OCI-LY1 (cell line): ENCODE results near the gene SNRPD3.
"Not testable (repeated sequence)": the region's sequence is repeated elsewhere in the genome, so short reads cannot be mapped to it uniquely, and the experiment has no call there.

ENCODE experiments used
- H2AFZ ChIP-seq: fragments of 200-600 bp; sonication (generic), shearing (Covaris generic); 2 replicates; pipeline ENCODE4 v1.6.0; 2014; ENCODE audit warnings: antibody characterized with exemption, mild to moderate bottlenecking, low read length
- H3F3A ChIP-seq: fragments of 200-600 bp; sonication (generic), shearing (Covaris generic); 2 replicates; pipeline ENCODE4 v1.6.0; 2014; ENCODE audit warnings: mild to moderate bottlenecking, antibody characterized with exemption, low read length, moderate library complexity; ENCODE audit not compliant: insufficient read depth
- H3K27ac ChIP-seq: fragments of 200-600 bp; sonication (generic); 2 replicates; pipeline ENCODE4 v1.5.1; 2014; ENCODE audit warnings: low read length, mixed run types, mild to moderate bottlenecking, low read depth; ENCODE audit not compliant: poor library complexity, severe bottlenecking
- H3K27me3 ChIP-seq: fragments of 200-600 bp; sonication (generic); 2 replicates; pipeline ENCODE4 v1.6.0; 2014; ENCODE audit warnings: antibody characterized with exemption, mild to moderate bottlenecking, low read length, moderate library complexity; ENCODE audit not compliant: insufficient read depth
- H3K36me3 ChIP-seq: fragments of 200-600 bp; sonication (generic); 2 replicates; pipeline ENCODE4 v1.6.1; 2014; ENCODE audit warnings: mild to moderate bottlenecking, antibody characterized with exemption, low read length, moderate library complexity, mixed read lengths; ENCODE audit not compliant: insufficient read depth
- H3K4me1 ChIP-seq: fragments of 200-600 bp; sonication (generic); 2 replicates; pipeline ENCODE4 v1.5.1; 2014; ENCODE audit warnings: mild to moderate bottlenecking, low read length, moderate library complexity; ENCODE audit not compliant: insufficient read depth, severe bottlenecking
- H3K4me2 ChIP-seq: fragments of 200-600 bp; sonication (generic), shearing (Covaris generic); 2 replicates; pipeline ENCODE4 v1.6.1; 2014; ENCODE audit warnings: low read length
- H3K4me3 ChIP-seq: fragments of 200-600 bp; sonication (generic); 2 replicates; pipeline ENCODE4 v1.5.1; 2014; ENCODE audit warnings: low read length, low read depth, mild to moderate bottlenecking, mixed read lengths; ENCODE audit not compliant: poor library complexity, severe bottlenecking
- H3K79me2 ChIP-seq: fragments of 200-600 bp; shearing (Covaris generic); 2 replicates; pipeline ENCODE4 v1.6.1; 2016; ENCODE audit warnings: mixed run types, low read length, mixed read lengths; ENCODE audit not compliant: insufficient read depth
- H3K9ac ChIP-seq: fragments of 200-600 bp; sonication (generic), shearing (Covaris generic); 2 replicates; pipeline ENCODE4 v1.6.1; 2014; ENCODE audit warnings: mild to moderate bottlenecking, low read length, mixed read lengths
- H3K9me2 ChIP-seq: fragments of 200-600 bp; sonication (generic), shearing (Covaris generic); 2 replicates; pipeline ENCODE4 v1.6.1; 2014; ENCODE audit warnings: low read depth, mild to moderate bottlenecking, low read length, mixed read lengths
- H3K9me3 ChIP-seq: fragments of 200-600 bp; shearing (Covaris generic); 2 replicates; pipeline ENCODE4 v1.6.1; 2014; ENCODE audit warnings: low read length, mixed read lengths
- H4K20me1 ChIP-seq: fragments of 200-600 bp; sonication (generic), shearing (Covaris generic); 2 replicates; pipeline ENCODE4 v1.6.0; 2016; ENCODE audit warnings: mild to moderate bottlenecking, low read length; ENCODE audit not compliant: insufficient read depth
- CTCF ChIP-seq: fragments of 200-600 bp; sonication (generic), shearing (Covaris generic); IDR thresholded peaks from 2 replicates; pipeline ENCODE4 v1.5.1; 2017; ENCODE audit warnings: mild to moderate bottlenecking, antibody characterized with exemption, low read length, moderate library complexity, mixed read lengths
- EZH2 ChIP-seq: fragments of 200-600 bp; sonication (generic), shearing (Covaris generic); IDR thresholded peaks from 2 replicates; pipeline ENCODE4 v1.8.0; 2017; ENCODE audit warnings: borderline replicate concordance, mixed run types, mild to moderate bottlenecking, antibody characterized with exemption, low read length, moderate library complexity, mixed read lengths

SNRPD3 gene

GRCh38 chr22:24591286-24591830 lies 35.6 kb downstream of the SNRPD3 start:
- Histone ChIP-seq H3K9me2 (no peaks in the 10 kb centered on the region), H2AFZ (no peak overlapping the region), H3K27me3 (peaks cover 7% of the 10 kb centered on the region; the same call in 1 of the 2 replicates), H3K4me3 (no peak overlapping the region), H3K4me2 (no peak overlapping the region), H4K20me1 (no peaks in the 10 kb centered on the region), H3K27ac (no peak overlapping the region), H3K9me3 (no peaks in the 10 kb centered on the region), H3K79me2 (no peaks in the 10 kb centered on the region), H3K4me1 (peaks cover 11% of the 10 kb centered on the region), H3K9ac (no peak overlapping the region), H3F3A (no peaks in the 10 kb centered on the region), H3K36me3 (no peaks in the 10 kb centered on the region)
- no peak for TF ChIP-seq EZH2
- no peak for TF ChIP-seq CTCF

GRCh38 chr22:24592058-24592850 lies 36.5 kb downstream of the SNRPD3 start:
- Histone ChIP-seq H3K27me3 (peaks cover 3% of the 10 kb centered on the region; the same call in 1 of the 2 replicates), H2AFZ (no peak overlapping the region), H3K9me2 (no peaks in the 10 kb centered on the region), H3K27ac (no peak overlapping the region), H3K9me3 (no peaks in the 10 kb centered on the region), H3K4me2 (peak overlapping the region; percentile 70), H3K4me3 (peak overlapping the region; percentile 56), H3K4me1 (peaks cover 11% of the 10 kb centered on the region), H3K79me2 (no peaks in the 10 kb centered on the region), H3F3A (no peaks in the 10 kb centered on the region), H4K20me1 (no peaks in the 10 kb centered on the region), H3K9ac (peak overlapping the region; percentile 22; the same call in 1 of the 2 replicates), H3K36me3 (no peaks in the 10 kb centered on the region)
- no peak for TF ChIP-seq EZH2
- no peak for TF ChIP-seq CTCF

GRCh38 chr22:24592851-24593558 lies 37.2 kb downstream of the SNRPD3 start, which contains the start of gene LRRC75B:
Gene LRRC75B, minus strand, starts transcription at chr22:24593073. Its CDS starts 34 bp downstream, at chr22:24593039.
- Histone ChIP-seq H4K20me1 (no peaks in the 10 kb centered on the region), H3K4me2 (peak within 1 kb of the TSS; percentile 70), H3K4me1 (peaks cover 11% of the 10 kb centered on the region), H2AFZ (no peak within 1 kb of the TSS), H3K79me2 (no peaks in the 10 kb centered on the region), H3K9ac (peak within 1 kb of the TSS; percentile 22; the same call in 1 of the 2 replicates), H3F3A (no peaks in the 10 kb centered on the region), H3K4me3 (peak within 1 kb of the TSS; percentile 56), H3K36me3 (no peaks in the 10 kb centered on the region), H3K27ac (no peak within 1 kb of the TSS), H3K9me3 (no peaks in the 10 kb centered on the region), H3K9me2 (no peaks in the 10 kb centered on the region), H3K27me3 (peaks cover 3% of the 10 kb centered on the region; the same call in 1 of the 2 replicates)
- TF ChIP-seq EZH2 = no peak
- TF ChIP-seq CTCF = no peak

GRCh38 chr22:24593559-24593835 lies 37.7 kb downstream of the SNRPD3 start:
- H3K9me3 ChIP-seq, H4K20me1 ChIP-seq, H3F3A ChIP-seq, H2AFZ ChIP-seq, H3K36me3 ChIP-seq, H3K79me2 ChIP-seq, H3K27me3 ChIP-seq, H3K9ac ChIP-seq, H3K9me2 ChIP-seq, H3K4me2 ChIP-seq, H3K27ac ChIP-seq: not testable (repeated sequence)
- H3K4me1 ChIP-seq = peaks cover 11% of the 10 kb centered on the region
- peak overlapping the region; percentile 49 for H3K4me3 ChIP-seq
